Hepatocyte (in vitro differentiated cells): ENCODE results near the gene IGFALS.

Experiments
- CTCF ChIP-seq: fragments of 200-600 bp; sonication (generic); IDR thresholded peaks from 2 replicates; pipeline ENCODE4 v1.5.1; 2016; ENCODE audit warnings: antibody characterized with exemption, mild to moderate bottlenecking; ENCODE audit not compliant: poor library complexity
- EZH2 ChIP-seq: fragments of 200-600 bp; sonication (generic); IDR thresholded peaks from 2 replicates; pipeline ENCODE4 v1.6.1; 2016; ENCODE audit warnings: antibody characterized with exemption, mild to moderate bottlenecking, borderline replicate concordance
- EZH2phosphoT487 ChIP-seq: fragments of 200-600 bp; sonication (generic); IDR thresholded peaks from one replicate; pipeline ENCODE4 v1.6.1; 2018; ENCODE audit warnings: antibody characterized with exemption, mild to moderate bottlenecking, low read depth, moderate library complexity; ENCODE audit not compliant: unreplicated experiment, severe bottlenecking

GRCh38 chr16:1773703-1774447, 19.6 kb downstream of the IGFALS start:
- no peak for TF ChIP-seq CTCF
- no peak for TF ChIP-seq EZH2
- no peak for TF ChIP-seq EZH2phosphoT487
